IMR-90 (cell line): ENCODE results near the gene USP9X. TPM values are rescaled to one million over a fixed set of nuclear protein-coding genes. Genes with fewer than 3 reads are reported as not detected.

Experiments
- ATAC-seq: fragments of 200-7000 bp; cut with Tn5 transposase; 2 replicates; pipeline ENCODE4 v1.9.1; 2020; ENCODE audit warnings: low read depth, mild to moderate bottlenecking, moderate library complexity
- BruUV-seq: library from RNA; stranded (reverse); fragments of 400-500 nt; replicated peaks from 2 replicates; lab custom pipeline; 2021; lab: Mats Ljungman, UMichigan
- CTCF ChIA-PET: fragments of 300-600 bp; formaldehyde crosslinking; extraction: SDS; loops from one replicate; lab custom pipeline; 2021; ENCODE audit warnings: antibody characterized with exemption; lab: Yijun Ruan, JAX
- POLR2A ChIA-PET: fragments of 300-600 bp; sonication (Branson Sonifier 250); formaldehyde crosslinking; loops from one replicate; lab custom pipeline; 2022; ENCODE audit warnings: antibody characterized with exemption; ENCODE audit not compliant: unreplicated experiment; lab: Charles Lee
- DNase-seq: peaks from one replicate; pipeline ENCODE4 v3.0.0; 2013
- H2AFZ ChIP-seq: replicated peaks from 2 replicates; pipeline ENCODE3; 2013; ENCODE audit warnings: low read length, mild to moderate bottlenecking; ENCODE audit not compliant: poor library complexity
- H2AK5ac ChIP-seq: 2 replicates; pipeline ENCODE4 v1.6.1; 2013; ENCODE audit warnings: low read depth, low read length, inconsistent platforms
- H2AK9ac ChIP-seq: replicated peaks from 2 replicates; pipeline ENCODE3; 2013; ENCODE audit warnings: mild to moderate bottlenecking, low read depth, low read length, moderate library complexity; ENCODE audit not compliant: poor library complexity
- H2BK120ac ChIP-seq: 2 replicates; pipeline ENCODE4 v1.6.1; 2013; ENCODE audit warnings: low read depth, low read length, inconsistent platforms
- H2BK15ac ChIP-seq: 3 replicates; pipeline ENCODE4 v1.6.1; 2013; ENCODE audit warnings: low read depth, low read length, inconsistent platforms
- H2BK20ac ChIP-seq: 2 replicates; pipeline ENCODE4 v1.6.1; 2013; ENCODE audit warnings: low read depth, mild to moderate bottlenecking, inconsistent platforms, low read length, moderate library complexity
- H2BK5ac ChIP-seq: 2 replicates; pipeline ENCODE4 v1.6.1; 2013; ENCODE audit warnings: mild to moderate bottlenecking, low read depth, low read length, inconsistent platforms; ENCODE audit not compliant: poor library complexity, severe bottlenecking
- H3K14ac ChIP-seq: replicated peaks from 2 replicates; pipeline ENCODE4 v1.6.1; 2013; ENCODE audit warnings: low read depth, low read length, inconsistent platforms
- H3K18ac ChIP-seq: 2 replicates; pipeline ENCODE4 v1.6.1; 2013; ENCODE audit warnings: low read depth, low read length, control low read depth
- H3K23ac ChIP-seq: 2 replicates; pipeline ENCODE4 v1.6.1; 2013; ENCODE audit warnings: low read depth, low read length, inconsistent platforms
- H3K27ac ChIP-seq: 2 replicates; pipeline ENCODE4 v1.5.1; 2013; ENCODE audit warnings: mild to moderate bottlenecking, control low read depth, low read length; ENCODE audit not compliant: insufficient read depth
- H3K27me3 ChIP-seq: 2 replicates; pipeline ENCODE4 v1.6.1; 2013; ENCODE audit warnings: low read length; ENCODE audit not compliant: control insufficient read depth, insufficient read depth
- H3K36me3 ChIP-seq: 2 replicates; pipeline ENCODE4 v1.6.1; 2013; ENCODE audit warnings: low read length, mixed read lengths; ENCODE audit not compliant: control insufficient read depth, insufficient read depth
- H3K4ac ChIP-seq: 2 replicates; pipeline ENCODE4 v1.6.1; 2013; ENCODE audit warnings: low read depth, low read length, inconsistent platforms
- H3K4me1 ChIP-seq: 2 replicates; pipeline ENCODE4 v1.6.1; 2013; ENCODE audit warnings: low read length, mixed read lengths; ENCODE audit not compliant: control insufficient read depth, insufficient read depth
- H3K4me2 ChIP-seq: 2 replicates; pipeline ENCODE4 v1.6.1; 2013; ENCODE audit warnings: low read depth, mild to moderate bottlenecking, control low read depth, low read length, moderate library complexity
- H3K4me3 ChIP-seq: 2 replicates; pipeline ENCODE4 v1.5.1; 2013; ENCODE audit warnings: low read depth, mild to moderate bottlenecking, control low read depth, low read length, moderate library complexity; ENCODE audit not compliant: insufficient read depth
- H3K56ac ChIP-seq: 2 replicates; pipeline ENCODE4 v1.6.1; 2013; ENCODE audit warnings: low read length, inconsistent platforms; ENCODE audit not compliant: insufficient read depth; ENCODE audit errors: extremely low read depth
- H3K79me1 ChIP-seq, 2 experiments: 2 replicates each; pipeline ENCODE4 v1.6.1; 2013; ENCODE audit warnings: low read length in 2 of 2, inconsistent platforms in 1 of 2, low read depth in 1 of 2
- H3K9ac ChIP-seq: 2 replicates; pipeline ENCODE4 v1.6.1; 2013; ENCODE audit warnings: low read depth, low read length, control low read depth
- H3K9me1 ChIP-seq: 2 replicates; pipeline ENCODE4 v1.6.1; 2013; ENCODE audit warnings: low read length, inconsistent platforms; ENCODE audit not compliant: insufficient read depth
- H3K9me3 ChIP-seq: 2 replicates; pipeline ENCODE4 v1.6.1; 2013; ENCODE audit warnings: low read length; ENCODE audit not compliant: control insufficient read depth, insufficient read depth
- H4K20me1 ChIP-seq: 2 replicates; pipeline ENCODE4 v1.6.1; 2013; ENCODE audit warnings: low read length, inconsistent platforms; ENCODE audit not compliant: insufficient read depth
- H4K5ac ChIP-seq: 2 replicates; pipeline ENCODE4 v1.6.1; 2013; ENCODE audit warnings: mild to moderate bottlenecking, low read depth, low read length, control low read depth
- H4K8ac ChIP-seq, 2 experiments: 2 replicates each; pipeline ENCODE4 v1.6.1; 2013; ENCODE audit warnings: low read depth in 2 of 2, low read length in 2 of 2, control low read depth in 1 of 2, inconsistent platforms in 1 of 2
- H4K91ac ChIP-seq: 2 replicates; pipeline ENCODE4 v1.6.1; 2013; ENCODE audit warnings: low read depth, low read length, inconsistent platforms; ENCODE audit not compliant: insufficient read depth
- FOS ChIP-seq: fragments of 150-350 bp; IDR thresholded peaks from 2 replicates; pipeline ENCODE4 v1.6.1; 2016; ENCODE audit warnings: low read depth, low read length
- MXI1 ChIP-seq: IDR thresholded peaks from 2 replicates; pipeline ENCODE4 v1.6.1; 2012; ENCODE audit warnings: low read depth, mild to moderate bottlenecking, low read length, moderate library complexity, borderline replicate concordance
- NFE2L2 ChIP-seq: fragments of 150-350 bp; IDR thresholded peaks from 2 replicates; pipeline ENCODE4 v1.6.1; 2016; ENCODE audit warnings: low read depth, mild to moderate bottlenecking, low read length
- POLR2A ChIP-seq: IDR thresholded peaks from 2 replicates; pipeline ENCODE4 v1.6.1; 2012; ENCODE audit warnings: mild to moderate bottlenecking, low read depth, low read length
- RCOR1 ChIP-seq: IDR thresholded peaks from 2 replicates; pipeline ENCODE4 v1.6.1; 2012; ENCODE audit warnings: mild to moderate bottlenecking, low read length, improper control_type of control experiment; ENCODE audit not compliant: insufficient replicate concordance
- WGBS, 2 experiments: methylation state at CpG; one replicate each; pipeline versions ENCODE4 v1.1.5 to v1.1.7; 2013; ENCODE audit warnings: missing lambda C conversion rate in 2 of 2; ENCODE audit not compliant: insufficient read length in 1 of 2; ENCODE audit errors: extremely low coverage in 2 of 2; 5-methylcytosine and 5-hydroxymethylcytosine counted together
- dilution Hi-C: fragments of 300-500 bp; cut with HindIII; formaldehyde crosslinking; loops from one replicate; pipeline ENCODE4 v1.14.3; 2018; ENCODE audit warnings: low sequenced_read_pairs; ENCODE audit not compliant: unreplicated experiment
- in situ Hi-C: fragments of 300-500 bp; cut with MboI; formaldehyde crosslinking; loops from 3 replicates; pipeline ENCODE4 v1.14.3; 2019; ENCODE audit warnings: low sequenced_read_pairs, inconsistent platforms, mixed read lengths
- intact Hi-C: fragments of 100-400 bp; cut with micrococcal nuclease; formaldehyde crosslinking; loops from 2 replicates; pipeline ENCODE4 v1.10.0; 2022
- polyA plus RNA-seq, 3 experiments: library from polyadenylated mRNA; depleted of rRNA; stranded (reverse); fragments of >200 nt; gene quantifications; 2 replicates each; pipeline ENCODE4 v1.2.3, GENCODE V29; 2012; ENCODE audit warnings: low replicate concordance in 1 of 3
- total RNA-seq: library from RNA; depleted of rRNA; stranded (reverse); fragments of >200 nt; gene quantifications from 2 replicates; pipeline ENCODE4 v1.2.3, GENCODE V29; 2012

USP9X gene
- total and polyA plus RNA-seq, 2 of the 4 experiments (the other 2 are of a cell fraction): 17.5 to 104 TPM

GRCh38 chrX:41045960-41046567 lies 39.2 kb upstream of the USP9X start:
- H3K9me1 ChIP-seq: no peaks in the 10 kb centered on the region
- H3K23ac ChIP-seq: no peak overlapping the region
- peak overlapping the region; percentile 11; the same call in 1 of the 3 replicates for H2BK15ac ChIP-seq
- H4K8ac ChIP-seq: no peak overlapping the region
- no peak overlapping the region for H3K14ac ChIP-seq
- no peak overlapping the region for H2AK5ac ChIP-seq
- TF ChIP-seq NFE2L2 (no peak), POLR2A (no peak), RCOR1 (no peak), FOS (no peak), MXI1 (no peak)
- no peak overlapping the region for H2AK9ac ChIP-seq
- H4K5ac ChIP-seq: peak overlapping the region; percentile 72; the same call in 1 of the 2 replicates
- no peak overlapping the region for H4K91ac ChIP-seq
- WGBS, 2 experiments: 24% methylated on average over 2 of the region's 3 CpGs; no CpG with 5 or more reads in 1 of the 2 experiments
- H2BK120ac ChIP-seq: no peak overlapping the region
- no peaks in the 10 kb centered on the region for H4K20me1 ChIP-seq
- no peak overlapping the region for H3K56ac ChIP-seq
- peak overlapping the region; percentile 64; the same call in 1 of the 2 replicates for H3K4me2 ChIP-seq
- H3K27me3 ChIP-seq: peaks cover 3% of the 10 kb centered on the region; the same call in 1 of the 2 replicates
- in situ Hi-C loops: no loop called here
- DNase-seq: peak; percentile 17
- H2BK5ac ChIP-seq: no peak overlapping the region
- H3K9ac ChIP-seq: no peak overlapping the region; the same call in 1 of the 2 replicates
- H3K4ac ChIP-seq: no peak overlapping the region
- H3K36me3 ChIP-seq: no peaks in the 10 kb centered on the region
- no TSS peak for BruUV-seq
- H3K4me1 ChIP-seq: peaks cover 3% of the 10 kb centered on the region
- ChIA-PET CTCF (interaction anchor here (1.5 kb wide), 1 partner anchor 11 kb away, joined by 5 read pairs; no protein-coding TSS in a partner anchor), POLR2A (interaction anchor here (0.6 kb wide), 1 partner anchor 253 kb away, joined by 7 read pairs; no protein-coding TSS in a partner anchor)
- no peak overlapping the region for H3K27ac ChIP-seq
- dilution Hi-C loops: no loop called here
- H3K4me3 ChIP-seq: no peak overlapping the region
- no peak overlapping the region for H2BK20ac ChIP-seq
- peak overlapping the region; percentile 55; the same call in 1 of the 2 replicates for H3K18ac ChIP-seq
- H3K79me1 ChIP-seq: no peaks in the 10 kb centered on the region
- peak; percentile 65 for ATAC-seq
- H2AFZ ChIP-seq: peak overlapping the region; percentile 54
- no peaks in the 10 kb centered on the region for H3K9me3 ChIP-seq
- intact Hi-C loops: no loop called here
